ENCODE data around the gene APOC4. TPM values are rescaled to one million over a fixed set of nuclear protein-coding genes. Genes with fewer than 3 reads are reported as not detected.

Gene APOC4
- total RNA-seq, 1 experiment from 2014 or later, result not detected

- no peak for TF ChIP-seq NFE2L1 (CRISPR knock-in tag; IDR thresholded peaks at IDR 0.05)
- TF ChIP-seq HMGA2 (CRISPR knock-in tag; IDR thresholded peaks at IDR 0.05), result no peak
- TF ChIP-seq MXD4 (CRISPR knock-in tag; IDR thresholded peaks at IDR 0.05; ENCODE audit: borderline replicate concordance), result no peak
- TF ChIP-seq SOX15 (CRISPR knock-in tag; IDR thresholded peaks at IDR 0.05), result no peak
- TF ChIP-seq ATF6 (CRISPR knock-in tag; IDR thresholded peaks at IDR 0.05), result no peak
- no peak for TF ChIP-seq GABPB1 (CRISPR knock-in tag; IDR thresholded peaks at IDR 0.05)
- TF ChIP-seq CTCF (IDR thresholded peaks at IDR 0.05), result no peak
- no peak for TF ChIP-seq TEAD4 (CRISPR knock-in tag; IDR thresholded peaks at IDR 0.05)
- no peak for TF ChIP-seq PRDM15 (CRISPR knock-in tag; IDR thresholded peaks at IDR 0.05)
- no peak for TF ChIP-seq ATF3 (CRISPR knock-in tag; conservative IDR thresholded peaks at IDR 0.05)
- TF ChIP-seq MLX (CRISPR knock-in tag; IDR thresholded peaks at IDR 0.05), result no peak
- TF ChIP-seq USF1 (CRISPR knock-in tag; IDR thresholded peaks at IDR 0.05), result no peak
- no peak for TF ChIP-seq E2F5 (CRISPR knock-in tag; IDR thresholded peaks at IDR 0.05)
- no peak for TF ChIP-seq KAT7 (CRISPR knock-in tag; IDR thresholded peaks at IDR 0.05; ENCODE audit: borderline replicate concordance)
- no peak for TF ChIP-seq ZBTB43 (CRISPR knock-in tag; IDR thresholded peaks at IDR 0.05)
- TF ChIP-seq PRRX2 (CRISPR knock-in tag; IDR thresholded peaks at IDR 0.05), result no peak
- no peak for TF ChIP-seq ZBTB21 (CRISPR knock-in tag; IDR thresholded peaks at IDR 0.05; ENCODE audit: borderline replicate concordance)
- H3K27ac Mint-ChIP-seq, result peak overlapping the region; percentile 100
- DNase-seq (ENCODE audit: low spot score) (no peak), ATAC-seq (no peak)
- POLR2A ChIA-PET, result interaction anchor here (0.6 to 1.4 kb wide), 5 partner anchors 13 to 64 kb away, joined by 3 to 6 read pairs (median 5); partner anchors contain the start of genes APOC1, APOE and TOMM40
- no peaks in the 10 kb centered on the region for H3K36me3 Mint-ChIP-seq
- H3K4me3 Mint-ChIP-seq, result peak overlapping the region; percentile 99
- H3K4me1 Mint-ChIP-seq, result peaks cover 22% of the 10 kb centered on the region
- CTCF ChIA-PET, result interaction anchor here (0.5 to 1.6 kb wide), 9 partner anchors 9 to 303 kb away, joined by 3 to 6 read pairs (median 3); partner anchors contain the start of gene APOE
- no peaks in the 10 kb centered on the region for H3K27me3 Mint-ChIP-seq (ENCODE audit: low read depth)
- H3K9me3 Mint-ChIP-seq, result no peaks in the 10 kb centered on the region
These were observed 12.2 kb downstream of the APOC4 start for GRCh38 chr19:44954278-44954648.
